ENCODE results near the gene ULK1.
A peak's percentile ranks its signal among the peaks of the same experiment; 100 is the strongest.
"Not testable (repeated sequence)": the region's sequence is repeated elsewhere in the genome, so short reads cannot be mapped to it uniquely, and the experiment has no call there.

Gene ULK1

DNA sequence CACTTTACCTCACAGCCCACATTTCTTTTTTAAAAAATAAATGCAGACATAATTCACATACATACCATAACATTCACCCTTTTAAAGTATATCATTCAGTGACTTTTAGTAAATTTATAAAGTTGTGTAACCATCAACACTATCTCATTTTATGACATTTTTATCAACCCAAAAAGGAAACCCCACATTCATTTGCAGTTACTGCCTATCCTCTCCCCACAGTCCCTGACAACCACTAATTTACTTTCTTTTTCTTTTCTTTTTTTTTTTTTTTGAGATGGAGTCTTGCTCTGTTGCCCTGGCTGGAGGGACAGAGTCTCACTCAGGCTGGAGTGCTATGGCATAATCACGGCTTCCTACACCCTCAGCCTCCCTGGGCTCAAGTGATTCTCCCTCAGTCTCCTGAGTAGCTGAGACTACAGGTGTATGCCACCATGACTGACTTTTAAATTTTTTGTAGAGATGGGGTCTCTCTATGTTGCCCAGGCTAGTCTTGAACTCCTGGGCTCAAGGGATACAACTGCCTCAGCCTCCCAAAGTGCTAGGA lies 53.8 kb downstream of the ULK1 start:
- no peak for DNase-seq (ENCODE audit: low spot score)

GRCh38 chr12:131948713-131949430 lies 54.5 kb downstream of the ULK1 start:
- not testable (repeated sequence) for DNase-seq (ENCODE audit: low spot score)

More for the DNA sequence above, 53.8 kb downstream of the ULK1 start:
- TF ChIP-seq, protein P1, sequence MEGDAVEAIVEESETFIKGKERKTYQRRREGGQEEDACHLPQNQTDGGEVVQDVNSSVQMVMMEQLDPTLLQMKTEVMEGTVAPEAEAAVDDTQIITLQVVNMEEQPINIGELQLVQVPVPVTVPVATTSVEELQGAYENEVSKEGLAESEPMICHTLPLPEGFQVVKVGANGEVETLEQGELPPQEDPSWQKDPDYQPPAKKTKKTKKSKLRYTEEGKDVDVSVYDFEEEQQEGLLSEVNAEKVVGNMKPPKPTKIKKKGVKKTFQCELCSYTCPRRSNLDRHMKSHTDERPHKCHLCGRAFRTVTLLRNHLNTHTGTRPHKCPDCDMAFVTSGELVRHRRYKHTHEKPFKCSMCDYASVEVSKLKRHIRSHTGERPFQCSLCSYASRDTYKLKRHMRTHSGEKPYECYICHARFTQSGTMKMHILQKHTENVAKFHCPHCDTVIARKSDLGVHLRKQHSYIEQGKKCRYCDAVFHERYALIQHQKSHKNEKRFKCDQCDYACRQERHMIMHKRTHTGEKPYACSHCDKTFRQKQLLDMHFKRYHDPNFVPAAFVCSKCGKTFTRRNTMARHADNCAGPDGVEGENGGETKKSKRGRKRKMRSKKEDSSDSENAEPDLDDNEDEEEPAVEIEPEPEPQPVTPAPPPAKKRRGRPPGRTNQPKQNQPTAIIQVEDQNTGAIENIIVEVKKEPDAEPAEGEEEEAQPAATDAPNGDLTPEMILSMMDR (IDR thresholded peaks at IDR 0.05; ENCODE audit: extremely low read depth, missing control alignments): no peak

GRCh38 chr12:131949431-131950181 lies 55.2 kb downstream of the ULK1 start, which contains the start of gene EP400:
TSS of gene EP400 (plus strand) at chr12:131949942. CDS start at chr12:131960620, 10,678 bp downstream.
- DNase-seq (ENCODE audit: low spot score): peak; percentile 99
- TF ChIP-seq, protein P1 (IDR thresholded peaks at IDR 0.05; ENCODE audit: extremely low read depth, missing control alignments): peak; percentile 85

- peak; percentile 56 for DNase-seq (ENCODE audit: low spot score)
- TF ChIP-seq, protein P1 (IDR thresholded peaks at IDR 0.05; ENCODE audit: extremely low read depth, missing control alignments): no peak
Measured at GRCh38 chr12:131950182-131950913, 55.9 kb downstream of the ULK1 start.

- DNase-seq (ENCODE audit: low spot score): not testable (repeated sequence)
Measured at GRCh38 chr12:131953810-131954209, 59.4 kb downstream of the ULK1 start.

- DNase-seq (ENCODE audit: low spot score): not testable (repeated sequence)
Measured at GRCh38 chr12:131954460-131954859, 60.0 kb downstream of the ULK1 start.

- no peak for DNase-seq (ENCODE audit: low spot score)
- TF ChIP-seq, protein P1 (IDR thresholded peaks at IDR 0.05; ENCODE audit: extremely low read depth, missing control alignments): no peak
Measured at GRCh38 chr12:131959116-131959515, 64.7 kb downstream of the ULK1 start.

GRCh38 chr12:131959641-131960589 lies 65.5 kb downstream of the ULK1 start:
- DNase-seq (ENCODE audit: low spot score): no peak
- TF ChIP-seq, protein P1 (IDR thresholded peaks at IDR 0.05; ENCODE audit: extremely low read depth, missing control alignments): no peak

GRCh38 chr12:131960590-131961325 lies 66.3 kb downstream of the ULK1 start:
- not testable (repeated sequence) for DNase-seq (ENCODE audit: low spot score)

- not testable (repeated sequence) for DNase-seq (ENCODE audit: low spot score)
Measured at GRCh38 chr12:131961328-131961727, 66.9 kb downstream of the ULK1 start.
